H1 (cell line): ENCODE results near the gene COG7. TPM values are rescaled to one million over a fixed set of nuclear protein-coding genes. Genes with fewer than 3 reads are reported as not detected.

Source experiments
- CTCF ChIA-PET: fragments of 300-600 bp; sonication (Branson Sonifier 250); formaldehyde crosslinking; loops from one replicate; lab custom pipeline; 2021; ENCODE audit not compliant: partially characterized antibody; lab: Charles Lee
- POLR2A ChIA-PET: fragments of 300-600 bp; sonication (Branson Sonifier 250); formaldehyde crosslinking; loops from one replicate; lab custom pipeline; 2021; ENCODE audit warnings: inconsistent platforms; ENCODE audit not compliant: partially characterized antibody; lab: Charles Lee
- DNase-seq, 2 experiments: peaks; one replicate each; pipeline versions ENCODE4 v3.0.0 to v3.0.0-alpha.2; 2010 to 2022; ENCODE audit warnings: low spot score in 2 of 2, low read depth in 1 of 2, mixed read lengths in 1 of 2
- FAIRE-seq: peaks from 2 replicates; lab custom pipeline; 2011; peaks lifted over from hg19 to GRCh38; lab: Jason Lieb, UNC
- H2AFZ ChIP-seq: 2 replicates; pipeline ENCODE4 v1.8.1; 2012; ENCODE audit warnings: low read length, inconsistent platforms
- H2AK5ac ChIP-seq: 2 replicates; pipeline ENCODE4 v1.6.1; 2013; ENCODE audit warnings: low read depth, low read length
- H2BK120ac ChIP-seq: replicated peaks from 2 replicates; pipeline ENCODE3; 2013; ENCODE audit warnings: low read depth, low read length, inconsistent platforms
- H2BK12ac ChIP-seq: 2 replicates; pipeline ENCODE4 v1.6.1; 2013; ENCODE audit warnings: low read depth, low read length
- H2BK15ac ChIP-seq: 2 replicates; pipeline ENCODE4 v1.6.1; 2013; ENCODE audit warnings: low read length
- H2BK20ac ChIP-seq: 2 replicates; pipeline ENCODE4 v1.6.1; 2013; ENCODE audit warnings: low read length
- H2BK5ac ChIP-seq: 2 replicates; pipeline ENCODE4 v1.6.1; 2013; ENCODE audit warnings: low read depth, low read length
- H3K14ac ChIP-seq: 2 replicates; pipeline ENCODE4 v1.6.1; 2013; ENCODE audit warnings: inconsistent platforms; ENCODE audit not compliant: insufficient read length
- H3K18ac ChIP-seq: 2 replicates; pipeline ENCODE4 v1.6.1; 2013; ENCODE audit warnings: low read length; ENCODE audit errors: extremely low read depth
- H3K23ac ChIP-seq: 2 replicates; pipeline ENCODE4 v1.6.1; 2013; ENCODE audit warnings: inconsistent platforms; ENCODE audit not compliant: insufficient read length
- H3K23me2 ChIP-seq: 2 replicates; pipeline ENCODE4 v1.6.1; 2013; ENCODE audit warnings: low read depth, low read length
- H3K27ac ChIP-seq: 2 replicates; pipeline ENCODE4 v1.6.1; 2011; ENCODE audit warnings: low read depth, low read length, inconsistent platforms
- H3K27me3 ChIP-seq, 4 experiments: replicated peaks in 1 of 4; 1 replicate in 1 of 4; 2 replicates in 3 of 4; pipeline versions ENCODE4 v1.6.1 to v1.8.1; 2011 to 2013; ENCODE audit warnings: low read length in 3 of 4, mild to moderate bottlenecking in 3 of 4, inconsistent platforms in 2 of 4, mixed read lengths in 2 of 4, moderate library complexity in 1 of 4; ENCODE audit not compliant: control insufficient read depth in 3 of 4, insufficient read depth in 3 of 4; ENCODE audit errors: extremely low read depth in 1 of 4
- H3K36me3 ChIP-seq, 4 experiments: 2 replicates each; pipeline versions ENCODE4 v1.6.1 to v1.8.1; 2011 to 2013; ENCODE audit warnings: mild to moderate bottlenecking in 4 of 4, low read length in 3 of 4, moderate library complexity in 2 of 4, control low read depth in 1 of 4, inconsistent platforms in 1 of 4; ENCODE audit not compliant: insufficient read depth in 4 of 4, control insufficient read depth in 2 of 4
- H3K4ac ChIP-seq: replicated peaks from 2 replicates; pipeline ENCODE3; 2013; ENCODE audit warnings: low read length, low read depth, mixed read lengths, inconsistent platforms; ENCODE audit not compliant: insufficient read length
- H3K4me1 ChIP-seq, 4 experiments: replicated peaks in 1 of 4; 1 replicate in 1 of 4; 2 replicates in 3 of 4; pipeline versions ENCODE4 v1.6.1 to v1.8.1; 2011 to 2013; ENCODE audit warnings: low read length in 3 of 4, inconsistent platforms in 2 of 4, mixed read lengths in 1 of 4; ENCODE audit not compliant: insufficient read depth in 4 of 4, control insufficient read depth in 3 of 4
- H3K4me2 ChIP-seq, 2 experiments: 2 replicates each; pipeline versions ENCODE4 v1.6.1 to v1.8.1; 2011 to 2013; ENCODE audit warnings: low read depth in 2 of 2, low read length in 2 of 2, control low read depth in 1 of 2, inconsistent platforms in 1 of 2, mild to moderate bottlenecking in 1 of 2; ENCODE audit not compliant: insufficient read depth in 1 of 2
- H3K4me3 ChIP-seq, 4 experiments: fragments of 200-600, 300-600 bp in 1 of 4; sonication (generic), shearing (Covaris generic), sonication (Bioruptor Twin) in 1 of 4; 2 replicates each; pipeline versions ENCODE4 v1.5.1 to v1.8.1; 2011 to 2016; ENCODE audit warnings: low read length in 4 of 4, low read depth in 3 of 4, control low read depth in 2 of 4, inconsistent platforms in 2 of 4, mild to moderate bottlenecking in 2 of 4, mixed read lengths in 1 of 4, moderate library complexity in 1 of 4; ENCODE audit not compliant: insufficient read depth in 2 of 4; ENCODE audit errors: extremely low read depth in 1 of 4
- H3K56ac ChIP-seq: replicated peaks from 2 replicates; pipeline ENCODE3; 2013; ENCODE audit warnings: low read depth, mild to moderate bottlenecking, mixed read lengths, low read length, inconsistent platforms; ENCODE audit not compliant: insufficient read length
- H3K79me1 ChIP-seq: 2 replicates; pipeline ENCODE4 v1.6.1; 2013; ENCODE audit warnings: low read depth, low read length, control low read depth
- H3K79me2 ChIP-seq, 2 experiments: 2 replicates each; pipeline versions ENCODE4 v1.6.1 to v1.8.1; 2012 to 2013; ENCODE audit warnings: low read length in 2 of 2, mild to moderate bottlenecking in 2 of 2, inconsistent platforms in 1 of 2; ENCODE audit not compliant: insufficient read depth in 2 of 2, control insufficient read depth in 1 of 2
- H3K9ac ChIP-seq, 4 experiments: replicated peaks in 1 of 4; 1 replicate in 1 of 4; 2 replicates in 3 of 4; pipeline versions ENCODE4 v1.6.1 to v1.8.1; 2011 to 2013; ENCODE audit warnings: low read depth in 3 of 4, low read length in 3 of 4, control low read depth in 2 of 4, mild to moderate bottlenecking in 2 of 4, moderate library complexity in 2 of 4, inconsistent platforms in 1 of 4; ENCODE audit errors: extremely low read depth in 1 of 4
- H3K9me3 ChIP-seq, 2 experiments: 2 replicates each; pipeline versions ENCODE4 v1.6.1 to v1.8.1; 2012 to 2013; ENCODE audit warnings: mild to moderate bottlenecking in 2 of 2, moderate library complexity in 2 of 2, control low read depth in 1 of 2, inconsistent platforms in 1 of 2, low read depth in 1 of 2, low read length in 1 of 2, mixed read lengths in 1 of 2; ENCODE audit not compliant: insufficient read depth in 2 of 2
- H4K20me1 ChIP-seq, 2 experiments: replicated peaks in 1 of 2; 2 replicates each; pipeline versions ENCODE3 to v1.8.1; 2011 to 2013; ENCODE audit warnings: inconsistent platforms in 2 of 2, low read length in 2 of 2, mild to moderate bottlenecking in 1 of 2; ENCODE audit not compliant: insufficient read depth in 2 of 2, control insufficient read depth in 1 of 2
- H4K5ac ChIP-seq: 2 replicates; pipeline ENCODE4 v1.6.1; 2013; ENCODE audit warnings: low read length, low read depth, mixed read lengths, inconsistent platforms; ENCODE audit not compliant: insufficient read length
- H4K8ac ChIP-seq: 2 replicates; pipeline ENCODE4 v1.8.0; 2013; ENCODE audit warnings: mild to moderate bottlenecking, moderate library complexity, low read length, inconsistent platforms; ENCODE audit not compliant: insufficient read depth; ENCODE audit errors: extremely low read depth
- H4K91ac ChIP-seq: replicated peaks from 2 replicates; pipeline ENCODE3; 2013; ENCODE audit warnings: low read length, mixed read lengths, inconsistent platforms; ENCODE audit not compliant: insufficient read length
- KDM1A ChIP-seq: fragments of 200-600, 300-600 bp; sonication (generic); IDR thresholded peaks from 2 replicates; pipeline ENCODE4 v1.7.1; 2016; ENCODE audit warnings: mild to moderate bottlenecking, low read length, borderline replicate concordance
- PHF8 ChIP-seq: fragments of 200-600 bp; sonication (generic); conservative IDR thresholded peaks from 2 replicates; pipeline ENCODE4 v1.7.1; 2012; ENCODE audit warnings: low read depth, mild to moderate bottlenecking, inconsistent platforms, low read length, moderate library complexity
- WGBS, 2 experiments: shearing (Covaris generic) in 1 of 2; methylation state at CpG; one replicate each; pipeline versions ENCODE4 v1.1.6 to v1.1.7; 2013 to 2015; ENCODE audit warnings: low lambda C conversion rate in 2 of 2, mixed read lengths in 2 of 2, inconsistent platforms in 1 of 2, low coverage in 1 of 2, missing lambda C conversion rate in 1 of 2; ENCODE audit not compliant: insufficient replicate concordance in 2 of 2, insufficient coverage in 1 of 2, insufficient read length in 1 of 2; ENCODE audit errors: extremely low coverage in 1 of 2, missing lambda C conversion rate in 1 of 2; 5-methylcytosine and 5-hydroxymethylcytosine counted together
- polyA plus RNA-seq, 7 experiments: library from polyadenylated mRNA; depleted of rRNA in 3 of 7; stranded (reverse) in 5 of 7; unstranded in 2 of 7; fragments of >200 nt in 5 of 7; fragments of 200-250 nt in 2 of 7; gene quantifications; 1 replicate in 5 of 7; 2 replicates in 1 of 7; 4 replicates in 1 of 7; pipeline versions ENCODE4 v1.2.1 to v1.2.3, GENCODE V29; 2011 to 2013; ENCODE audit warnings: missing spikeins in 2 of 7, mixed read lengths in 2 of 7
- total RNA-seq: library from RNA; stranded (reverse); fragmentation: NEBNext Ultra II Directional; extraction: Animal tissue kit (Norgen Biotek cat#: 25700); gene quantifications from 2 replicates; pipeline ENCODE4 v1.2.1, GENCODE V29; 2021

COG7 gene
- total and polyA plus RNA-seq, 2 of the 8 experiments (the other 6 are each of a cell fraction or from before 2014, with no cell fraction given): 17.2 to 40.4 TPM

- no peaks in the 10 kb centered on the region for H3K27me3 ChIP-seq
- no peaks in the 10 kb centered on the region for H3K79me1 ChIP-seq
- no peak overlapping the region for H4K8ac ChIP-seq
- peaks cover 0 to 4% (median 1%) of the 10 kb centered on the region in 4 experiments; a peak in 2 of 7 replicates for H3K4me1 ChIP-seq
- no peaks in the 10 kb centered on the region for H3K36me3 ChIP-seq
- no peak overlapping the region for H2AK5ac ChIP-seq
- H4K91ac ChIP-seq: no peak overlapping the region
- H3K79me2 ChIP-seq: no peaks in the 10 kb centered on the region
- no peak overlapping the region for H3K56ac ChIP-seq
- no peak overlapping the region for H2BK20ac ChIP-seq
- H2BK120ac ChIP-seq: no peak overlapping the region
- H3K4me3 ChIP-seq: no peak overlapping the region
- H4K5ac ChIP-seq: no peak overlapping the region
- H2BK12ac ChIP-seq: no peak overlapping the region
- no peak overlapping the region for H3K23ac ChIP-seq
- no peak overlapping the region for H2BK5ac ChIP-seq
- ChIA-PET CTCF (interaction anchor here (1.1 to 2.0 kb wide), 3 partner anchors 9 to 61 kb away, joined by 3 to 8 read pairs (median 7); no protein-coding TSS in a partner anchor), POLR2A (interaction anchor here (0.8 to 2.1 kb wide), 2 partner anchors 12 to 153 kb away, joined by 3 to 6 read pairs; no protein-coding TSS in a partner anchor)
- DNase-seq: no peak
- no peaks in the 10 kb centered on the region for H3K9me3 ChIP-seq
- WGBS, 2 experiments: 86% methylated on average over 13 of the region's 13 CpGs; no CpG with 5 or more reads in 1 of the 2 experiments
- no peak overlapping the region for H3K4ac ChIP-seq
- no peak for FAIRE-seq
- H2BK15ac ChIP-seq: no peak overlapping the region
- no peak overlapping the region for H3K14ac ChIP-seq
- no peak overlapping the region for H3K9ac ChIP-seq
- TF ChIP-seq PHF8 (no peak), KDM1A (peak; percentile 35; the same call in 1 of the 2 replicates)
- H3K4me2 ChIP-seq: no peak overlapping the region
- peaks cover 0 to 1% of the 10 kb centered on the region in 2 experiments for H4K20me1 ChIP-seq
- H3K18ac ChIP-seq: no peak overlapping the region
- H3K27ac ChIP-seq: no peak overlapping the region
- no peaks in the 10 kb centered on the region; the same call in 1 of the 2 replicates for H3K23me2 ChIP-seq
- 0 out of 2 replicates have a peak overlapping the region, but pooled peaks have one; percentile 44 for H2AFZ ChIP-seq
Observed at GRCh38 chr16:23373436-23374219, 79.4 kb downstream of the COG7 start.
